Activated gamma-delta T cell treated with anti-CD3 and anti-CD28 coated beads, Interleukin-2, amount 50 U/mL, for 16 hours (primary cell): ENCODE results near the gene STS.

ENCODE experiments used
- DNase-seq: peaks from one replicate; pipeline ENCODE4 v3.0.0-alpha.2; 2020; ENCODE audit warnings: low read depth

Gene STS

DNA sequence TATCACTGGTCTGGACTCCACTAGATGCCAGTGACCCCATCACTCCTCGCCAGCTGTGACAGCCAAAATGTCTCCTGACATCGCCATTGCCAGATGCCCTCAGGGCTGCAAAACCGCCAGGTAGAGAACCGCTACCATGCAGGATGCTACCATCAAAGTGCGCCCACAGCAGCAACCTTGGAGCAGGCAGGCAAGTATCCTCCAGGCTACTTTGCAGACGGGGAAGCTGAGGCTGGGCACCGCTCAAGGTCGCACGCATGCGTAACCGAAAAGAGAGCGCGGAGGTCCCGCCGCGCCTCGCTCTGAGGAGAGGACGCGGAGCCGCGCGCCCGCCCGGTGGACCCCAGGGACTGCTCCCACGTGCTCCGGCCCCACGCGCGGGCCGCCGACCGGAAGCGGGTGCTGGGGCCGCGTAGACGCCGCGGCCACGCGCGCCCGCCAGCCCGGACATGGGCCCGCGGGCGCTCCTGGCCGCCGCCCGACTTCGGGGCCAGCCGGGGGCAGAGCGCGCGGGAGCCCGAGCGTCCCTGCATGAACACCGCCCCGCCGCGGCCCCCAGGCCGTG, at the start of gene STS:
Gene STS, plus strand, starts transcription at position 300 of the 565 bp plus-strand sequence. CDS start 105,488 bp downstream, outside the sequence.
- peak; percentile 12 for DNase-seq

DNA sequence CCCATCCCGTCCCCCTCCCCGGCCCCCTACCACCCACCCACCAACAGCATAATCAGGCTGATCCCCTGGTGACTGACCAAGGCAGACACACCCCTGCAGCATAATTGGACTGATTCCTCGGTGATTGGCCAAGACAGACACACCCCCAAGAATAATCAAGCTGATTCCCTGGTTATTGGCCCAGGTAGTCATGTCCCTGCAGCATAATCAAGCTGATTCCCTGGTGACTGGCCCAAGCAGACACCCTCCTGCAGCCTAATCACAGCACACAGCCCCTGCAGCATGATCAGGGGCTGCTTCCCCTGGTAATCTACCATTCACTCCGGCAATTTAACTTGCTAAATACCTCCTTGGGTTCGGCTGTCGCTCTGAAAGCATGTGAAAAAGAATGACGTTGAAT, 47.5 kb upstream of the STS start:
- DNase-seq, result no peak

DNA sequence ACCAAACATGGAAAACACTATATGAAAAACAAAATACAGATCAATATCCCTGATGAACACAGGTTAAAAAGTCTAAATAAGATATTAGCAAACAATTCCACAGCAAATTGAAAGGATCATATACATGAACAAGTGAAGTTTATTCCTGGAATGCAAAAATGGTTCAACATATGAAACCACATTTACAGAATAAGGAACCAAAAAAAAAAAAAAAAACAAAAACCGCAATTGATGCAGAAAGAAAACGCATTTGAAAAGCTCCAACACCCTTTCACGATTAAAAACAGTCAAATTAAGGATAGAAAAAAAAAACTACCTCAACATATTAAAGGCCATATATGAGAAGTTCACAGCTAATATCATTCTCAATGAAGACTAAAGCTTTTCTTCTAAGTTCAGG, 45.4 kb upstream of the STS start:
- DNase-seq, result no peak

- DNase-seq, result no peak
Measured at GRCh38 chrX:7106649-7107048, 40.9 kb upstream of the STS start.

- no peak for DNase-seq
Measured at GRCh38 chrX:7108030-7108429, 39.5 kb upstream of the STS start.

- DNase-seq, result no peak
Measured at GRCh38 chrX:7109049-7109531, 38.4 kb upstream of the STS start.

DNA sequence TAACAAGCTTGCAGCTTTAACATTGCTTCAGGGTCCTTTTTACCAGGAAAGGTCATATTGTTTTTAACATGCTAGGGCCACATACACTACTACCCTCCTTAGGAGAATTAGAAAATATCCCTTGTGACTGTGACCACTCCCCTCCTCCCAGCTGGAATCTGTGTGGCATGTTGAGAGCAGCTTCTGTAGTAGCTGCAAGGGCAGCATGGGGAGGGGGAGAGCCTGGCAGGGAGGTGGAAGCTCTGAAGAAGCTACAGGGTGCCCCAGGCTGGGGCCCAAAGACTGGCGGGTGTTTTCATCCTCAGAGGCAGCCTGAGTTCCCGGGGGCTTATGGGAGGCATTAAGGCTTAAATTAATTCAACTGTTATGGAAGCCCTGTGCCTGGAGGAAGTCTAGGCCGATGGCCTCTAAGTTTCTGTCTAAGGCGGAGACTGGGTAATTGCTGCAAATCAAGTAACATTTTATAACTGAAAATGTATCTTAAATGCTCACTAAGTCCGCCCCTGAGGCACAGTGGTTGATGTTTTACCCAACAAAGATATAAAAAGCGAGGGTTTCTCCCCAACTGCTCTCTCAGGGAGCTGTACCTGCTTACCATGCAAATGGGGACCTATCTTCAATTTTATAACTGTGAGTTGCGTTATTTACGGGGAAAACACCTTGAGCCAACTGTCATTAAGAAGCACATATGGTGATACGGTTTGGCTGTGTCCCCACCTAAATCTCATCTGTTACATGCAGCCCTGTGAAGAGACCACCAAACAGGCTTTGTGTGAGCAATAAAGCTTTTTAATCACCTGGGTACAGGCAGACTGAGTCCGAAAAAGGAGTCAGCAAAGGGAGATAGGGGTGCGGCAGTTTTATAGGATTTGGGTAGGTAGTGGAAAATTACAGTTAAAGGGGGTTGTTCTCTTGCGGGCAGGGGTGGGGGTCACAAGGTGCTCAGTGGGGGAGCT, 37.4 kb upstream of the STS start:
- DNase-seq, result no peak

DNA sequence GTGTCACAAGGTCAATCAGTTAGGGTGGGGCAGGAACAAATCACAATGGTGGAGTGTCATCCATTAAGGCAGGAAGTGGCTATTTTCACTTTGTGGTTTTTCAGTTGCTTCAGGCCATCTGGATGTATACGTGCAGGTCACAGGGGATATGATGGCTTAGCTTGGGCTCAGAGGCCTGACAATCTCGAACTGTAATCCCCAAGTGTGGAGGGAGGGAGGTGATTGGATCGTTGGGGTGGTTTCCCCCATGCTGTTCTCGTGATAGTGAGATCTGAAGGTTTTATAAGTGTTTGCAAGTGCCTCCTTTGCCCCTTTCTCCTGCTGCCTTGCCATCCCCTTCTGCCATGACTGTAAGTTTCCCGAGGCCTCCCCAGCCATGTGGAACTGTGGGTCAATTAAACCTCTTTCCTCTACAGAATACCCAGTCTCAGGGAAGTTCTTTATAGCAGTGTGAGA, 36.7 kb upstream of the STS start:
- no peak for DNase-seq

DNA sequence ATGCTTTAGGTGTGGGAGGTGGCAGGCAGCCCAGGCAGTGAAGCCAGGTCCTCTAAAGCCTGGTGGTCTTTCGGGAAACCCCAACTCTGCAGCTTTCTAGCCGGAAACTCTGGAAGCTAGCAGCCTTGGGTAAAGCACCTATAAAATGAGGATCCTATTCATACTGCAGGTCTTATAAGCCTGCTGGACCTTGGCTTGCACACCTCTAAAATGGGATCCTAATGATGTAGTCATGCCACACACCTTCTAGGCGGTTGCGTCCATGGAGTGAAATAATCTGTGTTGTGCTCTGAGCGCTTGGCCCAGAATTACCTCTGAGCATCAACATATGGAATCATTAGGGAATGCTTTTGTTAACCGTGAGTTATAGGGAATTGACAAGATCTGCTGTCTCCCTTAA, 36.0 kb upstream of the STS start:
- DNase-seq, result no peak

- no peak for DNase-seq
Measured at GRCh38 chrX:7112071-7112470, 35.4 kb upstream of the STS start.

DNA sequence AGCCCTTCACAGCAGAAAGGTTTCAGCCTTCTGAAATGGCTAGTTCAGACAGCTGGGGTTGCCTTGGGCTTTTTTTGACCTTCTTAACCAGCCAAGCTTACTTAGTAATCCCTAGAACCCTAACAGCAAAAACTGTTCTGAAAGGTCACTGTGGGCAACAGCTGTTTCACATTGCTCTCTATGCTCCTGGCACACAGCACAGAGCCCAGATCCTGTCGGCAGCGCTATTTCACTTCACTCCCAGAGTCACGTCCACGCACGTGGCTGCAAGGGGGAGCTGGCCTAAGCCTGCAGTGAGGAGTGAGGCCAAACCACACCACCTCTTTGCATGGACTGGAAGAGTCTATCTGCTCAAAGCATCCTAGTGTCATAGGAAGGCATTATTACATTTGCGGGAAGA, 32.0 kb upstream of the STS start:
- no peak for DNase-seq

DNA sequence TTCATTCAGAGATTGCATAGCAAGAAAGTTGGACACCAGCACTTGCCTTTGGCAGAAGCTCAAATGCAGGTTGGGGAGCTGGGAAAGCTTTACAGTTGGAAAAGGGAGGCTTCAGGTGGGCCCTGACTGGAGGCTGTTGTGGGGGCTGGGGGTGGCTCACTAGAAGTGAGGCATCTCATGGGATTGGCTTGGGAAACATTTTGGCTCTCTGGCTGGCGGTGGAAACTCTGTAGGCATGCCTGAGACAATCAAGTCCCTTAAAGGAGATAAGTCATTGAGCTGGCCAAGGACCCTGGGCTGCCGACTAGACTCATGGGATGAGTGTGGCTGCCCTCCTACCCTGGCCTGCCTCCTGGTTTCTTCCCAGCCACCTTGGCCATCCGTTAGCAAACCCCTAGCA, 31.4 kb upstream of the STS start:
- DNase-seq, result no peak

DNA sequence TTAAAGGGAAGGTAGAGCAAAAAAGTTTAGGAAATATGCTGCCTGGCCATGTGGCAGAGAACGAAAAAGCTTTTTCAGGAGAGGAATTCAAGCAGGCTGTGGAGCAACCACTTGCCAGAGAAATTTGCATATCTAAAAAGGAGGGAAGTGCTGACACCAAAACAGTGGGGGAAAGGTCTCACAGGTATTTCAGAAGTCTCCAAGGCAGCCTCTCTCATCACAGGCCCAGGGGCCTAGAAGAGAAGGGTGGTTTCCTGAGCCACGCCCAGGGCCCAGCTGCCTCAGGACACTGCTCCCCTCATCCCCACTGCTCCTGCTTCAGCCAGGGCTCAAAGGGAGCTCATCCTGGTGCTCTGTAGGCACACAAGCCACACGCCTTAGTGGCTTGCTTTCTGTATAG, 29.9 kb upstream of the STS start:
- no peak for DNase-seq

GRCh38 chrX:7119950-7120877, 27.3 kb upstream of the STS start:
- no peak for DNase-seq

DNA sequence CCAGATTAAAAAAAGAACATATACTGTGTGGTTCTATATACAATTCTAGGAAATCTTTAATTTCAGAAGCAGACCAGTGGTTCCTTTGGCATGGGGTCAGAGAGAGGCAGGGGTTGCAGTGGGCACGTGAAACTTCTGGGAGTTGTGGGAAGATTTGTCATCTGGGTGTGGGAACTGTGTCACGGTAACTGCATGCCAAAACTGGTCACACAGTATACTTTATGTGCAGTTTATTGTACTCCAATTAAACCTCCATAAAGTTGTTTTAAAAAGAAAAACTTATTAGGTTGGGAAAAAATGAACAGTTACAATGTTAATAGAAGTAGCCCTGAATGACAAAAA, 26.7 kb upstream of the STS start:
- no peak for DNase-seq

DNA sequence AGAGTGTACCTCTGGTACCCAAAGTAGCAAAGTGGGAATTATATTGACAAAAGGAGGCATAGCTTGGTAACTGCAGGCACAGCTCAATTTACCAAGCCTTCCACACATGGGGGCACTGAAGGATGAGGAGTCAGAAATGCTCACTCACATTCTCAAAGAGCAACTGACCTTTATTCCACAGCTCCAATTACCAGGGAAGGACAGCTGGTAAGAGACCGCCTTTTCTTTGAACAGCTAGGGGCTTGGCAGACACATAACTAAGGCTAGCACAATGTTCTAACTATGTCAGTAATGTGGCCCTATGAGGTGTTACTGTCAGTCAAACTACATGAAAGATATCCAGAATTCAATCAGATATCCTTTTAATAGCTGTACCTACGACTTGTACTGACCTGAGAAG, 20.5 kb upstream of the STS start:
- no peak for DNase-seq

DNA sequence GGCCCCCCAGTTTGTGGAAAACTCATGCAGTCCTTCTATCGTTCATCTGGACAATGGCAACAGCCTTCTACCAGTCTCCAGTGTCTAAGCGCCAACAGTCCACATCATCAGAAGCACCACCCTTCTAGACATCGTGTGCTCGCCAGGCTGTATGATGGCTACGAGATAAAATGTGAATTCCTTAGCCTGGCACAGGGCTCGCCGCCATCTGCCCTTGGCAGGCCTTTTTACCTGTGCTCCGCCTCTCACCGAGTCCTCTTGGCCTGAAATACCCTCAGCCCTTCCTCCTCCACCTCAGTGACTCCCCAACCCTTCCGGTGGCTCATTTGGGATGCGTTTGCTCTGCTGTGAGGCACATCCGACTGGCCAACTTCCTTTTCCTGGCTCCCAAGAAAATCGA, 15.9 kb upstream of the STS start:
- DNase-seq, result no peak

GRCh38 chrX:7132335-7133049, 15.0 kb upstream of the STS start:
- no peak for DNase-seq

DNA sequence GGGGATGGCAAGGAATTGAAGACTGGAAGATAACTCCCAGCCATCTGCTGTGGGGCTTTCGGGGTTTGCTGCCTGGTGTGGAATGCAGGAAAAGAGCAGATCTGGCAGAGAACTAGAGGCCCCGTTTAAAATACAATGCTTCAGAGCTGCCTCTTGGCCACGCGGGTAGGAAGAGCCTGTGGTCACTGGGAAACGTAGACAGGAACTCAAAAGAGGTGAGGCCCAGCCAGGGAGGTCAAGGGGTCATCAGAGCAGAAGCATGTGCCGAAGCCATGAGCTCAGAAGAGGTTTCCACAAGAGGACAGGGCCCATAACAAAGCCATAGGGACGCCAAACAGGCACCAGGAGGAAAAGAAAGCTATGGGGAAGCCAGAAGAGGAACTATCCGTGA, 14.5 kb upstream of the STS start:
- DNase-seq, result no peak

DNA sequence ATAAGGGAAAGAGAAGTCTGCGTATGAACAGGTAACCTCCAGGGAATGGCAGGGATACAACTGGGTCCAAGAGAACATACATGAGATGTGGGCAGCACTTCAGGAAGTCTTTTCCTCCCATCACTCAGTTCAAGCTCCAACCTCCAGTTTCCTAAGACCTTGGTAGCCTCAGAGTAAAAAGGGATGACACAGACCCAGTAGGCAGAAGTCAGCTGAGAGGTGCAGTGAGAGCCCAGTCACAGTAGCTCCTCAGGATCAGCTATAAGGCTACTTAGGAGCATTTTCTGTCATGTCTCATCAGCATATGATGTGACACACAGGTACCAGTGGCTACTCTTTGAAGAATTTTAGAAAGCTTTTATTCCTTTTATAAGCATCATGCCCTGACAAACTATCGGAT, 12.5 kb upstream of the STS start:
- DNase-seq, result no peak

GRCh38 chrX:7139202-7140081, 8.1 kb upstream of the STS start:
- no peak for DNase-seq
